NT2/D1 (cell line): Measurements from ENCODE around the gene PRKAA2.

ENCODE experiments used
- YY1 ChIP-seq: IDR thresholded peaks from 2 replicates; pipeline ENCODE4 v1.6.1; 2011; ENCODE audit not compliant: insufficient read length, insufficient read depth
- ZNF274 ChIP-seq: IDR thresholded peaks from 2 replicates; pipeline ENCODE4 v1.6.1; 2011; ENCODE audit warnings: mild to moderate bottlenecking, low read depth, low read length

DNA sequence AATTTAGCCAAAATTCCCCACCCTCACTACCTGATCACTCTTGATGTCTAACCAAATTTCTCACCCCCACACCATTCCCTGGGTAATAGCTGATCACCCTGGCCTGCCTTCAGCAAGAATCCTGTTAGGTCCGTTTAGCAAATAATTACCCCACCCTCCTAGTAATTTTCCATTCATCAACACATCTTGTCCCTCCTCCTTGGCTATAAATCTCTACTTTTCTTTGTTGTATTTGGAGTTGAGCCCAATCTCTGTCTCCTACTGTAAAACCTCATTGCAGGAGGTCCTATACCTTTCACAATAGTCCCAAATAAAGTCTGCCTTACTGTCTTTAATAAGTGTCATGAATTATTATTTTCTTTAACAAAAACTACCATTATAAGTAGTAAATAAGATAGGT lies 6.9 kb upstream of the PRKAA2 start:
- TF ChIP-seq YY1 (no peak), ZNF274 (no peak)
